GM19467 (cell line): ENCODE measurements around the gene ZBTB44.
"Not testable (repeated sequence)": the region's sequence is repeated elsewhere in the genome, so short reads cannot be mapped to it uniquely, and the experiment has no call there.

Source experiments
- ATAC-seq: cut with Tn5 transposase; IDR thresholded peaks from one replicate; pipeline ENCODE4 v1.9.1; 2021; ENCODE audit warnings: mild to moderate bottlenecking, moderate library complexity; ENCODE audit not compliant: unreplicated experiment

ZBTB44 gene

DNA sequence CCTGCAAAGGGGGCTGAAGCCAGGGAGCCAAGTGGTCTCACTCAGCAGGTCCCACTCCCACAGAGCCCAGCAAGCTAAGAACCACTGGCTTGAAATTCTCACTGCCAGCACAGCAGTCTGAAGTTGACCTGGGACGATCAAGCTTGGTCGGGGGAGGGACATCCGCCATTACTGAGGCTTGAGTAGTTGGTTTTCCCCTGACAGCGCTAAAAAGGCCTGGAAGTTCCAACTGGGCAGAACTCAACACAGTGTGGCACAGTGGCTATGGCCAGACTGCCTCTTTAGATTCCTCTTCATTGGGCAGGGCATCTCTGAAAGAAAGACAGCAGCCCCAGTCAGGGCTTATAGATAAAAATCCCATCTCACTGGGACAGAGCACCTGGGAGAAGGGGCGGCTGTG, 64.8 kb downstream of the ZBTB44 start:
- ATAC-seq = not testable (repeated sequence)

DNA sequence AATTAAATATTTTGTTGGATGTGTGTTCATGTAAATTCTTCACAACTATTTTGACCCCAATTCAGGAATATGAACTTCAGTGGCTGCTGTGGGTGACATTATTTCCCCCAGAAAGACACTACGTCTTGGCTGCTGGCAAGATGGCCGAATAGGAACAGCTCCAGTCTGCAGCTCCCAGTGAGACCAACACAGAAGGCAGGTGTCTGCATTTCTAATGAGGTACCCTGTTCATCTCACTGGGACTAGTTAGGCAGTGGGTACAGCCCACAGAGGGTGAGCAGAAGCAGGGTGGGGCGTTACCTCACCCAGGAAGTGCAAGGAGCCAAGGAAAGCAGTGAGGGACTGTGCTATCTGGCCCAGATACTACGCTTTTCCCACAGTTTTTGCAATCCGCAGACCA, 65.3 kb downstream of the ZBTB44 start:
- ATAC-seq = no peak

DNA sequence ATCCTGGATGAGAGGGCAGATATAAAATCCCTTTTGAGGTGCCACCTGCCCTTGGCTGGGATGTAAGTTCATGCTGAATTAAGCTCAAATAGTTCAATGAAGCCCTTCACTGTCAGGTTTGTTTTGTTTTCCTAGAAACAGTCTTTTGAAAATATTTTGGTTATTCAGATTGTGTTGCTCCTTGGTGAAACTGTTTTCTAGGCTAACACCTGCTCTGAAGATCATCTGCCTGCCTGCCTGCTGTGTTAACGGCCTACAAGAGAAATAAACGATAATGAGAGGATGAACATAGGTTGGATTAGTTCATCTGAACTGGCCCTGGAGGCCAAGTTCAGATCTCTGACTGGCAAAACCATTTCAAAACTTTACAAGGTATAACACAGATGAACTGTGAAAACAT, 67.4 kb downstream of the ZBTB44 start:
- no peak for ATAC-seq

DNA sequence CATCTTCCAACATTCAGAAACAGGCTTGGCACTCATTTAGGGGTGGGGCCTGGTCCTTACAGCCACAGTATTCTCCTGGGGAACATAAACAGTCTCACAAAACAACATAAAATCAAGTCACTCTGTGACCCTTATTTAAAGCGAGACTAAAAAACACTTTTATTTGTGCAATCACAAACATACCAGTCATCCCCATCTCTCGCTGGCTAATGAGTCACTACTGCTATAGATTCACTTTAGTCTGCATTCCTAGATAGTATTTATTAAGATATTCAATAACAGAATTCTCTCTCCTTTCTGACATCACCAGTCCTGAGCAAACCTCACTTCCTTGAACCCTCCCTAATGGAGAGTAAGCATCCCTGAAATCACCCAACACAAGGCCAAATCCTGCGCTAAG, 68.0 kb downstream of the ZBTB44 start:
- ATAC-seq = no peak

DNA sequence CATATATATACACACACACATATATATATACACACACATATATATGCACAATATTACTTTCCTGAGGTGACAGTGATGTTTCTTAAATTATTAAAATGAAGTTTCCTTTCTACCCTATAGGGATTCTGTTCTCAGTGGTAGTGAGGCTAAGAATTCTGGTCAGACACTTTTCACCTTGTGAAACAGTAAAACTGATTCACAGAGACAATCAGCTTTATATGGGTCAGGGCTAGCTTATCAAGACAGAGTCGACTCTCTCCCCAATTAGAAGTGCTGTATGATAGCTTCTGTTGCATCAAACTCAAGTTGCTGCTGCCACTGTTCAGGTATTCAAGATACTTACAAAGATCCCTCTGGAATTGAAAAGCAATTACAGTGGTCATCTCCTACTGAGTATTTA, 68.4 kb downstream of the ZBTB44 start:
- no peak for ATAC-seq

DNA sequence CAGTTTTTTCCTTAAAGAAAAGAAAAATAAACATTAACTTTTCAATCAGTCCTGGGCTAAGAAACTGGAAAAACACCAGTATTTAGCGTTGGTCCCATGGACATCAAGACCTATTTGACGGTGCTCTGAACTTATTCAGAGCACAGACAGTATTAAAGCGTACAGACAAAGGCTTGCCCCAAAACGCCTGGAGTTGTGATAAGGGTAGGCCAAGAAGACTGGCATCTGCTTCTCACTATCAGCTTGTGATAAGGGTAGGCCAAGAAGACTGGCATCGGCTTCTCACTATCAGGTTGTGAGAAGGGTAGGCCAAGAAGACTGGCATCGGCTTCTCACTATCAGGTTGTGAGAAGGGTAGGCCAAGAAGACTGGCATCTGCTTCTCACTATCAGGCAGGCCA, 69.3 kb downstream of the ZBTB44 start:
- ATAC-seq = not testable (repeated sequence)

DNA sequence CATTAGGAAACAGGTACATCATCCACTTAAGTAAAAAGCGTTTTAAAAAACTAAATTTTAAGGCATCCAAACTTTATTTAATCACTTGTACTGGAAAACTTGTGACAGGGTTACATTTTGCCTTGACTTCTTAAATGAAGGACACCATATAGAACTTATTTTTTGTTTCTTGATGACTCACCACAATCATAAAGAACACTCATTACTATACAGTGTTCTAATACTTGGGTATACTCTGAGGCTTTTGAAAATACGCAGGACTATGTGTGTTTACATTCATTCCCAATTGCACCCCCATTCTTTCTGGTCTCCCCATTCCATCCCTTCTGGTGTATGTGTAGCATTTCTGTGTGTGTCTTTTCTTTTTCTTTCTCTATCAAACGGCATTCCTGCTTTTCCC, 69.9 kb downstream of the ZBTB44 start:
- ATAC-seq = no peak

DNA sequence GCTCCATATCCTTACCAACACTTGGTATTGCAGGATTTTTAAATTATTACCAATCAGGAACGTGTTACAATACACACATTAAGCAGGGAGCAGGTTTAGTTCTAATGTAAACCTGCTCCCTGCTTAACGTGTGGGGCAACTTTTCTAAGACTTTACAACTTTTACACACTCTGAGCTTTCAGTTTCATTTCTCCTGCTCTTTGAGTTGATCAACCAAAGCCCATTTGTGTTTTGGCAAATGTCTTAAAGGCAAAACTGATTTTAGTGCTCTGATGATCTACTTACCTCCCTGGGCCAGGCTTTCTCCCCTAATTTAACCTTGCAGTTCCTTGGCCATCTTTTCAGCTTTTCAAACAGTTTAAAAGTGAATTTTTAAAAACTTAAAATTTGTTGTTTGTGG, 70.9 kb downstream of the ZBTB44 start:
- ATAC-seq = peak; percentile 75

DNA sequence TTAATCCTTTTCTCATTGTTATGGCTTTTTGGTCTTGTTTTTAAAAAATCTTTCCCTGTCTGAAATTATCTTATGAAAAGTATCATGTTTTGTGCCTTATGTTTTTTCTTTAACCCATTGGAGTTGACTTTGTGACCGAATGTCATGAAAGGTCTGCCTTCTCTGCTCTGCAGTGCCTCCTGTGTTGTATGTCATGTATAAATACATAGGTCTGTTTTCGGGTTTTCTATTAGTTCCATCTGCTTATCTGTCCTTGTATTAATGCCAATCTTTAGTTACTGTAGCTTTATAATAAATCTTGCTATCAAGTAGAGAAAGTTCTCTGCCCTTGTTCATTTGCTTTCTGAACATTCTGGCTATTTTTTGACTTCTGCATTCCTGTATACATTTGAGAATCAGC, 73.0 kb downstream of the ZBTB44 start:
- ATAC-seq = no peak

DNA sequence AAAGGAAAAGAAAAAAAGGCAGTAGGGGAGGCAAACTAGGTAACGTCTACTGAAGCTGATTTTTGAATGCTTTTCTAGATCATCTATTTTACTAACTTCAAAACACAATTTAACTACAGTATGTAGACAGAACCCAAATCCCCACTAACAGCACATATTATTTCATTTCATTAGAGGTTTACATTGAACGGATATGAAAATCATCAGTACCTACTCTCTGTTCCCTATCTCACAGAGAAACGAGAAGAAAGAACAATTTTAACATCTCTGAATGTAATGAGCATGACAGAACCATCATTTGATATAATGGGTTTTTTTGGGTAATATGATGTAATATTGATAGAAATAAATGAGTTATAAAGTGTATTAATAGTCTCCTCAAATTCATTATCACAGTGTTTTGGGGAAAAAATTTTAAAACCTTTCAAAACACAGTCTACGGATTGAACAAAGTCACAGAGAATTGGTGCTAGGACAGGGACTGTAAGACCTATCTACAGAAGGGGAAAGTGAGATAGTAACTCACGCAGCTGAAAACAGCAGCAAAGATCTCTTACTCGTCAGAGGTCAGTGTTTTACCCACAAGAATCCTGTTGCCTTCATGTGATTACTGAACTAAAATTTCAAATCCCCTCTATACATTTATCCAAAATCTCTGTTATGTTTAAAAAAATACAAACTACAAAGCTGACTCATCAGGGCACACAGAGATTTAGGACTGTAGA, 77.3 kb downstream of the ZBTB44 start:
- ATAC-seq = no peak

DNA sequence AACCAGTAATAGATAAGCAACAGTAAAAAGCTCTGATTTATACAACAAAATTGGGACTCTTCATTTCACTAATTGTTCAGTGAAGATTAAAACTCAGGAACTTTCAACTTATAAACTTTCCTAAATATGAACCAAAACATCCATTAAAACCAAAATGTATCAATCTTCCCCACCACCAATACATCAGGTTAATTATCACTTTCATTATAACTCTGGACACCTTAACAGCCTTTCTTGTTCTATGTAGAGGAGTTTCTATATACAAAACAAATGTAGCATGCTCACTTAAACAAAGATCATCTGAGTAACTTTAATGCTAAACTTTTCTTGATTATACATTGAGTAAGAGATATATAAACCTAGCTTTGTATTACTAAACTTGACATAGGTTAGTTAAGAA, 80.4 kb downstream of the ZBTB44 start:
- ATAC-seq = no peak

DNA sequence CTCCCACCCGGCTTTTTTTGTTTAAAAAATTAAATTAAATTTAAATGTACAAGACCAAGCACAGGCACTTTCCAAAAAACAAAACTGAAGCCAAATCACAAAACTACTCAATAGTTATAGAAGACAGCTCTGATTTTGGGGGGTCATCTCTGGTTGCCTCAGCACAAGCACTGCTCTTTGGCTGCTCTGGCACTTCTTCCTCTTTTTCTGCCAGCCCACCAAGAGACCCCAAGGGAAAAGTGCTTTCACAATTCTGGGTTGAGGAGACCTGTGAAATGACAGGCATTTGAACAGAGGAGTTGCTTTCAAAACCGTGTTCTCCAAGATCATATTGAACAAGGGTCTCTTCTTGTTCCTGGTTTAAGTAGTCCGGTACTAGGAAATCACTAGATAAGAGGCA, 80.8 kb downstream of the ZBTB44 start:
- ATAC-seq = not testable (repeated sequence)

DNA sequence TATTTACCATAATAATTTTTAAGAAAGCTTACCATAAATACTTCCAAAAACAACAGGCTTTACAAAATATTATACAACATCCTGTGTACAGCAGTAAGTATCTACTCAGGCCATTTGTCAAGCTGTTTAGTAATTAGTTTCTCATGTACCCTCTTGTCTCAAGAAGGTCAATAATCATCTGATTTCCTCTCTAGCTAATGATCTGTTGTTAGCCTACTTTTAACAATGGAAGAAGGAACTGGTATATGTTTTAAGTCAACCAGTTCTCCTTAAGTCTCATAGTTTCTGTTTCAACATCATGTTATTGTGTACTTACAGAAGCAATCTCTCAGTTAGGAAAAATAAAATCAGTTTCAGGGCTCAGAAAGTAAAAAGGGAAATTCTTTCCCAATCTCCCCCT, 81.2 kb downstream of the ZBTB44 start:
- not testable (repeated sequence) for ATAC-seq

DNA sequence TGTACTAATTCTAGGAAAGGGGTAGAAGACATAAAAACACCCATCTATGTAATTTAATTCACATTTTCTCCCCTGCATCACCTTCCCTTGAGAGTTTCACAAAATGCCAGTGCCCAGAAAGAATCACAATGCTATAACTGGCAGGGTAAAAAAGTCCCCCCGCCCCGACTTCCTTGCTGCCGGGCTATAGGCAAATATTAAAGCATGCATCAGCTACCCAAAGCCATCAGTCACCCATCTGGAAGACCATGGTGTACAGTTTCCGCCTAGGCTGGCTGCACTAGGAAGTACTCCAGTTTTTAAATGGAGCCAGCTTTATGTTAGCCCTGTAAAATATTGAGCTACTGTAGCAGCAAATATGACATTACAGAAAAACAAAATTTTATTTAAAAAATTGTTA, 87.3 kb downstream of the ZBTB44 start:
- no peak for ATAC-seq

DNA sequence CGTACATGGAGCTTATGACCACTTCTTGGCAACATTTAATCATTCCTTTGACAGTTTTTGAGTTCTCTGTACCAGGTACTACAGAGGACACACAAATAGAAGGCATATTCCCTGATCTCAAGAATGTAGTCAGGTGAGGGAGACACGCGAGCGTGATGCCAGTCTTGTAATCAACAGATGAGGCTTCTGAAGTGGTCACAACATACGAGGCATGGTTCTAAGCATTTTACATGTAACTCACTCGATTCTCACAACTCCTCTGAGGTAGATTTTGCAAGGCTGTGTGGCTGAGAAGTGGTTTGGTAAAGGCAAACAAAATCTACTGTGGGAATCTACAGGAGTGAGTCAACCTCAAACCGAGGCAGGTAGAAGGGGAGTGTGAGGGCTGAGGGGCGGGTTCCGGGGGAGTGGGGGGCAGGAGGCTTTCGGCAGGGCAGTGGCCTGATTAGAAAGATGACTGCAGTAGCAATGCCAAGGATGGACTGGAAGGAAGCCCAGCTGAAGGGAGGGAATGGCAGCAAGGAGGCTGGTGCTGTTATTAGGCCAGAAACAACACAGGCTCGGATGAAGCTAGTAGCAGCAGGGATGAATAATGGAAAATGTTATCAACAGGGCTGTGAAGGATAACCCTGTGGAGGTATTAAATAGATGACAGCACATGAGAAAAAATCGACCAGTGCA, 91.3 kb downstream of the ZBTB44 start:
- ATAC-seq = no peak

DNA sequence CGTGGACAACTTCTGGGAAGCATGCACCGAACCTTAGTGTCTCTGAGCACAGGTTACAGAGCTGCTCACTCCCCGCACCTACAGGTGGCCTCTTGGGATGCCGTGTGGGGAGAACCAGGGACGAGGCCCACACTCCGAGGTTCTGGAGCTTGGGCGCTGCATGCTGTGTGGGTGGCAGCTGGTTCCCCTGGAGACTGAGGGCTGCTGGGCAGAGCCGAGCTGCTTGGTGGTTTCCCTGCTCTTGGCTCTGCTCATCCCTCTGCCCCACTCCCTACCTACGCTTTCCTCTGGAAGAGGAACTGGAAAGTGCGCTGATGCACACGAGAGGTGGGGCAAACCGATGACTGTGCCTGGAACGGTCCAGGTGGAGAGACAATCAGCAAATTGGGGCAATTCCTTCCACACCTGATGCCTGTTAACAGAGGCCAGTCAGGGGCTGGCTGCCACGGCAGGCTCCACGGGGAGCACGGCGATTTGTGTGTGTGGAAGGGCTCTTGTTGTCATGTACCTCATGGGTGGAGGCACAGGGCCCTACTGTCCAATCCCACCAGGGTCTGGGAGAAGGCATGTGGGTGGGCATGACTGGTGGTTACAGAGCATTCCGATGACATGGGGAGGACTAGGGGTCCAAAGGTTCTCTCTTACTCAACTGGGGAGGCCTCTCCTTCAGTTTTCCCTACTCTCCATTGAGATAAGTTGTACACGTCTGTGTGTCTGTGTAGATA, 94.2 kb downstream of the ZBTB44 start:
- no peak for ATAC-seq

DNA sequence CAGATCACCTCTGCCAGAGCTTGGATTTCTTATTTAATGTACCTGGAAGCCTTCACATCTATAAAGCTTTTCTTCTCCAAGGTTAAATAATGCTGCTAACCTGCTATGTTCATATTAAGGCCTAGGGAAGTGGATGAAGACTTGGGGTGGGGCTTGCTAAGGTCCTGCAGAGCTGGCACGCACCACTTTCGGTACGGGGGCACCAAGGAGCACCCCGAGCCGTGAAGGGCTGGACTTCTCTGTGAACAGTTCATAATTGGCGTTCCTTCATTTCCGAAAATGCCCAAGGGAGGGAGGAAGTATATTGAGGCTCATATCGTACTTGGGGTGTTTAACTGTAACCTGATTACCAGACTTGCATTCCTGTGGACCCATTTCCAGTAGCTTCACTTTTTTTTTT, 95.6 kb downstream of the ZBTB44 start:
- ATAC-seq = no peak

DNA sequence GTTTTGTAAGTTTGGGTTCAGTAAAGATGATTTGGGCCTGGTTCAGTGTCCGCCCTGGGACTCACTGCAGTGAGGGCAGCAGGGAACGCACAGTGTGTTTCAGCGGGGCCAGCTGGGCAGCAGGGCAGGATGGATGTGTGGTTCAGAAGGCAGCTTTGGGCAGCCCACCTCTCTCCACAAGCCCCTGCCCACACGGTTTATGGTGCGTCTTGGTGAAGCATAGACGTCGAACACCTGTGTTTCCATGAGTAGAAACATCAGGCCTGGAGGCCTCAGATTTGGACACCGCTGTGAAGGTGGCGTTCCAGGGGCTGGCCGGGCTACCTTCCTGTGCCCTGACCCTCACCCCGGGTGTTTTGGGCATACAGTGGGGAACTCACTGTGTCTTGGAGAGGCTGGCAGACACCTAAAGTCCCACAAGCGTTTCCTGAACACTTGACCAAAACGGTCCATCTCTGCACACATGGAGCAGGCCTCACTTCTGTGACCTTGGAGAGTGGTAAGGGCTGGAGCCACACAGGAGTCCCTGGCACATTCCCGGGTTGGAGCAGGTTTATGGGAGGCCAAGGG, 96.1 kb downstream of the ZBTB44 start:
- no peak for ATAC-seq

DNA sequence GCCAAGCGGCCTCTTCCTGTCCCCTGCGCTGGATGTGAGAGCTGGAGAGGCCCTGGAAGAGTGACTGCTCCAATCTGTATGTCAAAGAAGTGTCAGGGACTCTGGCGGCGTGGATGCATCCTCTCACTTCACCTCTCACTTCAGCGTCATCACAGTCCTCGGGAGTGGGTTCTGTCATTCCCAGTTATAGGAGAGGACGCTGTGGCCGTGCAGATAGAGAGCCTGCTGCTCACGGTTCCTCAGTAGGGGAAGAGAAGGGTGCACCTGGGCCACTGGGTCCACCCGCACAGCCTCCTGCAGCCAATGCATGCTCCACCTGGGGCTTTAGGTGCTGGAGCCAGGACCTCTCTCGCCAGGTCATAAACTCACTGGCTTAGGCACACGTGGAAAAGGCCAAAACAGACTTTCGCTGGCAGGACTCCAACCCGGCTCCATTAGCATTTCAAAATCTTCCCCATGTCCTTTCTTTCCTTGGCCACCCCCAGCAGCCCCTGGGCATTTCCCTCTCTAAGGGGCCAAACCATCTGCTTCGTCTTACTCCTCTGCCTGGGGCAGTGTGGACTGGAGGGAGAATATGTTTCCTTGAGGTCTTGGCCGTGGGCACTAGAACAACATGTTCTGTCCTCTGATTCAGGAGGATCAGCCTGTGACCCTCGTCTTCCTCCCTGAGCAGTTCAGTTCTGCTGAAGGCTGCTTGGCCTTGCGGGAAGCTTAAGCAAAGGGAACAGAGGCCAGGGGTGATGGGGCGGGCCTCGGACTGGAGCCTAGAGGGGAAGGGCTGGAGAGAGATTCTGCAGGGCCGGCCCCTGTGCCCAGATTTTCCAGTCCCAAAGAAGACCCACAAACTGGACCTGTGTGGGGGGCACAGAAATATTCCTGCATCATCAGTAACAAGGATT, 97.3 kb downstream of the ZBTB44 start:
- no peak for ATAC-seq

DNA sequence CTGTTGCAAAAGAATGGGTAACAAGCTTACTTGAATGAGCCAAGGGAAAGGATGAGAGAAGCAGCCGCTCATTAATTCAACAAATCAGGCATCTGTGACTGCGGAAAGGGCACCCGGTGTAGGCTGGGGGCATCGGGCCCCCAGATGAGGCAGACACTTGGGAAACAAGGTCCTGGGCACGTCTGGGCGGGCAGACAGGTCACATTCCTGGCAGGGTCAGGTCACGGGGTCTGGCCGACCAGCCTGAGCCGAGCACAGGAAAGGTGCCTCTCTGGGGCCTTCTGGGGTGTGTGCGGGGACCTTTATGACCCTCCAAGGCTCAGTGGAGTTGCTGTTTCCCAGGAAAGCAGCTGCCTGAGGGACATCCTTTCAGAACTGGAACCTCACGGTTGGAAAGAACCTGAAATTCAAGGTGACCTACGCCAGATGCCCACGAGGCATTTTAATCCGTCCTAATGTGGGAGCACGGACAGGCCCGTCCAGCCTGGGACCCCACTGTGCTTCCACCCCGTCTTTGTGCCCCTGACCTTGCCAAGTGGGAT, 98.1 kb downstream of the ZBTB44 start:
- no peak for ATAC-seq

DNA sequence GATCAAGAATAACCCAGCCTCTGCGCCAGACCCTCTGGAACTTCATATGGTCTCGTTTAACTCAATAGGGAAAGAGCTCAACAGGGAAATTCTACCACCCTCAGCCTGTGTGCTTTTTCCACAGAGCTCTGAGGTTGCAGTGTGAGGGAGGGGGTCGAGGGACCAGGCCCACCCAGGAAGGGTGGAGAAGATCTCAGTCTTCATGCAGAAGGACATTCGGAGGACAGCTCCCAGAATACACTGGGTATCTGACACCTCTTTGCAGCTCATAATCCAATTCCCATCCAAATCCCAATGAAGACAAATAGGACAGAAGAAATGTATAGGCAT, 98.5 kb downstream of the ZBTB44 start:
- ATAC-seq = no peak
